HG02973 (cell line): Measurements from ENCODE around the gene PTPRJ.
"Not testable (repeated sequence)": the region's sequence is repeated elsewhere in the genome, so short reads cannot be mapped to it uniquely, and the experiment has no call there.

Experiments used
- ATAC-seq: cut with Tn5 transposase; IDR thresholded peaks from one replicate; pipeline ENCODE4 v1.9.1; 2021; ENCODE audit warnings: moderate library complexity; ENCODE audit not compliant: unreplicated experiment

The PTPRJ gene

GRCh38 chr11:48017105-48017830 lies 36.9 kb downstream of the PTPRJ start:
- ATAC-seq = no peak

DNA sequence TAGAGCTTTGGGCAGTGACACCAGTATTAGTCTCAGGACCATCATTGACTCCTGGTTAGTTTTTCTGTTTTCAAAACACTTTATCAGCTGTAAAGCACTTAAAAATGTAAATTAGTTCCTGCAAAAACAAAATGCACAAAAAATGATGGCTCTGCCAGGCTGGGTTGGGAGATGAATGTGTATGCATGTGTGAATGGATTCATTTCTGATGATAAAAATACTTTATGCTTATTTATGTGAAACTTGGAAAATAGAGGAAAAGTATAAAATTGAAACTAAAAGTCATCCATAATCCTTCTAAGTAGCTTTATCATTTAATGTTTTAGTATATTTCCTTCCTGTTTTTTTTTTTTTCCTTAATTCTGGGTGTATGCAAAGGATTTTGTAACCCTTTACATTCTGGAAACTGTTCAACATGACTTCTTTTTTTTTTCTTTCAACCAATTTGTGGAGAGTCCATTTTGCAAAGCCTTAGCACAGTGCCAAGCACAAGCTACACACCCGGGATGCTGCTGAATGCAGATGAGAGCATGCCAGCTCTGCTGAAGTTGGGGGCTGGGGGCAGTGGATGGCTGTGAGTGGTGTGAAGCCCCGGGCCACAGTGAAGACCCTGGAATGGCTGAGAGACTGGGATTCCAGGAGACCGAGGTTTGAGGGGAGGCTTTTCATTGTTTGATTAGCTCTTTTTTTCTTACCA lies 37.6 kb downstream of the PTPRJ start:
- no peak for ATAC-seq

DNA sequence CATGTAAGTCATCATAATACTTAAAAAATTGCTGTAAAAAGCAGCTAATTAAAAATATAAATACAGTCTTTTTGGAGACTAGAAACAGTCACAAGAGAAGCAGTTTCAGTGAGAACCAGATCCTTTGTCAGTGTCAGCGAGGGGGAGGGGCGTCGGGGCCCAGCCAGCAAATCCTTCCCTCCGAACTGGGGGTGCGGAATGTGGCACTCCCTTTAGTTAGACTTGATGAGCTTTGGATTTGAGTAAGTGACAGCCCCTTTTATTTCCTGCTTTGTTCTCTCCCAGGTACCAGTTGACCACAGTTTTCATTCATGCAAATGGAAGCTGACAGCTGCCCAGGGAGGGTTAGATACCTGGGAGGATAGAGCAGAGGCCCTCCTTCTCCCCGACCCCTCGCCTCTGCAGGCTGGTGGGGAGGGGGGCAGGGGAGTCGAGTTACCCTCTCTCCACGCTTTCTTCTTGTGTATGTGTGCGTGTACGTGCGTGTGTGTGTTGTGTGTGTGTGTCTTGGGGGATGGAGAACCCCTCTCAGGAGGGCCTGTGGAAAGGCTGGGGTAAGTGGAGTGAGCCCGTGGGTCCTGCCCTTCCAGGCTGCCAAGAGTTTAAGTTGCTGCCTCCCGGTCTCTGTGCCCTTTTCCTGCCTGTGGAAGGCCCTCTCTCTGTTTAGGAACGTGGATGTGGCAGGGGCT lies 38.3 kb downstream of the PTPRJ start:
- ATAC-seq = no peak

DNA sequence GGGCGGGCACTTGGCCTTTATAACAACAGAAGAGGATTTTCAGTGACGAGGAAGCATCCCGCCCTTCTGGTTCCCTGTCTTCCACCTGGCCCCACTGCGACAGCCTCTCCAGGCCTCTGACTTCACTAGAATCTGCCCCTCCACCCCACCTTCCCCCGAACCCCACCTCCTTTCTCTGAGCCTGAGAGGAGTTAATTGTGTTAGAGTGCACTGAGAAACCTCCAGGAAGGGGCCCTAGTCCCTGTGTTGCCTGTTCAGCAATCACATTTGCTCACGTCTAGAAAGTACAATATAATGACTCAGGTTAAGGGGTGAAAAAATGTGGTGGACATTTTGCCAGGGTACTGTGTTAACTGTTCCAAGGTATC lies 38.8 kb downstream of the PTPRJ start:
- ATAC-seq = no peak

DNA sequence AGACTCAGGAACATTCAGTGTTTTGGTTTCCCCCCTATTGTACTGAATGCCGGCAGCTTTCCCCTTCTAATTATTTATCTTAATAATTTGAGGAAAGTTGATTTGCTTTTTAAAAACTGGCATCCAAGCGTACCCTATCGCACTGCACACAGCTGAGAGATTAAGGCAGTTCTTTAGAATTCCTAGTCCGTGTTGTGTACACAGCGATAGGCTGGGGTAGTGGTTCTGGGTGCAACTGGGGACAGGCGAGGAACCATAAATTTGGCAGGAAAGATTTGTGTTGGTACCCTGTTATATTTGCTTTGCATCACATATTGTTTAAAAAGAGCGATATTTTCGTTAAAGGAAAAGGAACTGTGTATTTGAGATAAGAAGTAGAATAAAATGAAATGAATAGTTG lies 39.2 kb downstream of the PTPRJ start:
- ATAC-seq = no peak

GRCh38 chr11:48020092-48020755 lies 39.9 kb downstream of the PTPRJ start:
- ATAC-seq = peak; percentile 60

DNA sequence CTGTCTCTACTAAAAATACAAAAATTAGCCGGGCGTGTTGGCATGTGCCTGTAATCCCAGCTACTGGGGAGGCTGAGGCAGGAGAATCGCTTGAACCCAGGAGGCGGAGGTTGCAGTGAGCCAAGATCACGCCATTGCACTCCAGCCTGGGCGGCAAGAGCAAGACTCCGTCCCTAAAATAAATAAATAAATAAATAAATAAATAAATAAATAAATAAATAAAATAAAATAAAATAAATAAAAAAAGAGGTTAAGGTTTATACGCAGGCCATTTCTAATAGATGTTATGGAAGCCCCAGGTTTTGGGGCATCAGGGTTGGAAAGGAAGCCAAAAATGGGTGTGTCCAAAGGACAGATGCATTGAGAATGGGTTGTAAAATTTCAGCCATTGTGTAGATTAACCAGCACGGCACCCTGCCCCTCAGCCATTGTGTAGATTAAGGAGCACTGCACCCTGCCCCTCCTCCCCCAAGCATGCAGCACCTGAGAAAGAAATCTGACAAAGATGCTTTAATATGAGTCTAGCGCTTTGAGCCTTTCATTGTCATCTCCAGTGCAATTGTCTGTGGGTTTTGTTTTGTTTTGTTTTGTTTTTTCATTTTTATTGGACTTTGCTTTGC lies 41.0 kb downstream of the PTPRJ start:
- ATAC-seq = not testable (repeated sequence)

- no peak for ATAC-seq
These were observed 42.1 kb downstream of the PTPRJ start for GRCh38 chr11:48022445-48022844.

DNA sequence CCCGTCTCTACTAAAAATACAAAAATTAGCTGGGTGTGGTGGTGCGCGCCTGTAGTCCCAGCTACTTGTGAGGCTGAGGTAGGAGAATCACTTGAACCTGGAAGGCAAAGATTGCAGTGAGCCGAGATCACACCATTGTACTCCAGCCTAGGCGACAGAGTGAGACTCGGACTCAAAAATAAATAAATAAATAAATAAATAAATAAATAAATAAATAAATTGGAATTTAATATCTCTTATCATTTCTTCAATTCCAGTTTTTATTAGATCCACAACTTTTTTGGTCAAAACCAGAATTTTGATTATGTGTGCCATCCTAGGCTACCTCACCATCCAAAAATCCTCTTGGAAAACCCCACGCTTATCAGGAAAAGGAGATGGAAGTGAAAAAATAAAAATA lies 43.2 kb downstream of the PTPRJ start:
- ATAC-seq = not testable (repeated sequence)

DNA sequence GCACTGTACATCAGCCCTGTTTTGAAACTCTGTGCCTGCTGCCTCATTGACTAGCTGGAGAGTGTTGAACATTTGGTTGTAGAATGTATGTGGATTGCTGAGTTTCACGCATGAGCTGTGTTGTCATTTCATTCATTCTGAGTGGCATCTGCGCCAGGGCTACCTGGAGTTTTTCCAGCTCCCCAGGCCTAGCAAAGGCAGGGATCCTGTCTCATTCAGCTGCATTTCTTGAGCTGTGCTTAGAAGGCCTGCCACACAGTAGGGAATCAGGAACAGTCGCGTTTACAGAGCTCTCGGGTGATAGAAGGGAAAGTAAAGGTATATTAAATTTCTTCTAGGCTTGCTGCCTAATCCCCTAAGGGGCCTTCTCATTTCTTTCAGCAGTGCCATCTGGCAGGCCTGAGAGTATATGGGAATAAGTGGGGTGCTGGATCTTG lies 44.3 kb downstream of the PTPRJ start:
- ATAC-seq = no peak

DNA sequence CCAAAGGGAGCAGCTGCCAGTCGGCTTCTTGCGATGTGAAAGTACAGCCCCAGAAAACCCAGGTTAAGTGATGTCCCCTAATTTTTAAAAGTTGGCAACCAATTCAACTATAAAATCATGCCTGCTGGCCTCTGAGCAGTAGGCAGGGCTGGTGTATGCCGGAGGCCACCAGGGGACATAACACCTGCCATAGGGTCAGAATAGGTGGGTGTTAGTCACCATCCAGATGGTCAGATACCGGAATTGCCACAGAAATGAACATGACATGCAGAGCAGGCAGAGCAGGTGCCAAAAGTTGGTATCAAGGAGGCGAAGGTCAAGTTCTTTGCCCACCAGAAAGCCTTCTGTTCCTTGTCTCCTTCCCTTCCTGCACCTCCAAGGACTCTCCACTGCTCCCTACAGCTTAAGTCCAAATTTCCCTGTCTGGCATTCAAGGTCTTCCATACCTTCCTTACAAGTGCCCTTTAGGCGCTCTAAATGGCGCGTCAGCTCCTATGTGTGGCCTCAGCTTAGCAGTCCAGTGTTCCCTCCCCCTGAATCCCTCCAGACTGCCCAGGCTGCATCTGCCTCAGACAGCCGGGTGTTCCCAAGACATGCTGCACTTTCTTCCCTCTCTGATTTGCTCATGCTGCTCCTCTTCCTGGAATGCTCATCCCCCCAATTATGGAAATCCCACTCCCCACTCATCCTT lies 45.1 kb downstream of the PTPRJ start:
- no peak for ATAC-seq

DNA sequence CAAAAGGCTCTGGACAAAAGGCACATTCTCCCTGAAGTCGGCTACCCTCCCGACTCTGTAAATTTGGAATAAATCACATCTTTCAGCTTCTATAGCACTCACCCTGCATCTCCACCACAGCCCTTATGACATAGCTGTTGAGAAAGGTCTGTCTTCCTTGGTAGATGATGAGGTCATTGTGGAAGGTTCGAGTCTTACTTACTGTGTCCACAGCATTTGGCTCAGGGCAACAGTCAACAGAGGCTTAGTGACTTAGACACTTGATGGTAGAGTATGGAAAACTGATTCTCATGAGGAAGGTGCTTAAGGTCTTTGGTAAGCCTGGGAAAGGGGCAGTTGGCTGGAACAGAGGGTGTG lies 45.6 kb downstream of the PTPRJ start:
- ATAC-seq = no peak

GRCh38 chr11:48028914-48029680 lies 48.7 kb downstream of the PTPRJ start:
- no peak for ATAC-seq

GRCh38 chr11:48029681-48030290 lies 49.4 kb downstream of the PTPRJ start:
- ATAC-seq = no peak

GRCh38 chr11:48031602-48032001 lies 51.2 kb downstream of the PTPRJ start:
- ATAC-seq = no peak

GRCh38 chr11:48032721-48033120 lies 52.4 kb downstream of the PTPRJ start:
- ATAC-seq = no peak

GRCh38 chr11:48033918-48034341 lies 53.6 kb downstream of the PTPRJ start:
- no peak for ATAC-seq

DNA sequence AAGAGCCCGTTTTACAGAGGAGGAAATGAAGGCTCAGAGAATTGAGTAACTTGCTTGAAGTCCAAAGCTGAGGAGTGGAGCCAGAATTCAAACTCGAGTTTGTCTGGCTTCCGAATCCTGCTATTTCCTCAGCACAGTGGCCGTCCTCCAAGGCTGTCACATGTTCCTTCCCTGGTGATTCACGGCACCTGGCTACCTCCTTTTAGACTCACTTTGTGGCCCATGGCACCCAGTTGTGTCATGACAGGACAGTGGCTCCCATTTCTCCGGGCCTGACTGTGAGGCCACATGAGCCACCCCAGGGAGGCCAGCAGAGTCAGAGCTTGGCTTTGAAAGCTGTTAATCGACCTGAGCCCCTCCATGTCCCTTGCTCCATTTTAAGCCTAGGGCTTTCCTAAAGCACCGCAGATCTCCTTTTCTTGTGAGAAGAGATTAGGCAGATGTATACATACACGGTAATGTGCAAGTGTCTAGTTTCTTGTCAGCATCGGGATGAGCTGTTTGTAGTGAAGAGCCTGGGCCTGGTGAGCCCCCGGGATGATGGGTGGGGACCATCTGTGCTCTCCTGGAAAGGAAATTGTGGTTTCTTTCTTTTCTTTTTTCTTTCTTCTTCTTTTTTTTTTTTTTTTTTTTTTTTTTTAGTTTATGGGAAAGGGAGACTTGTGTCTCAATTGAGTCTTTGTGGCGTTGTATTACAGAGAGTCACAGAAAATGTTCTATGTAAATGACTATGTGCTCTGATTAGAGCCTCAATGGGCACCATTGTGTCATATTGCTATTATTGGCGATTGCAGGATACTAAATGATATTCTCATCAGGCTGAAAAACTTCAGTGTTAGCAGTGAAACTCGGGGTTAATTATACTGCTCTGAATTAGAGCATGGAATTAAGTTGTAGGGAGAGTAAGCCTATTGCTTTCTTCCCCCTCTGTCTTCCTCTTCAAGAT lies 54.8 kb downstream of the PTPRJ start:
- no peak for ATAC-seq
